Measurements from ENCODE around the gene RPP25L. TPM values are rescaled to one million over a fixed set of nuclear protein-coding genes. Genes with fewer than 3 reads are reported as not detected.

Gene RPP25L
- 17.4 and 40.1 TPM in 2 replicates for total RNA-seq (ENCODE audit: low replicate concordance)

DNA sequence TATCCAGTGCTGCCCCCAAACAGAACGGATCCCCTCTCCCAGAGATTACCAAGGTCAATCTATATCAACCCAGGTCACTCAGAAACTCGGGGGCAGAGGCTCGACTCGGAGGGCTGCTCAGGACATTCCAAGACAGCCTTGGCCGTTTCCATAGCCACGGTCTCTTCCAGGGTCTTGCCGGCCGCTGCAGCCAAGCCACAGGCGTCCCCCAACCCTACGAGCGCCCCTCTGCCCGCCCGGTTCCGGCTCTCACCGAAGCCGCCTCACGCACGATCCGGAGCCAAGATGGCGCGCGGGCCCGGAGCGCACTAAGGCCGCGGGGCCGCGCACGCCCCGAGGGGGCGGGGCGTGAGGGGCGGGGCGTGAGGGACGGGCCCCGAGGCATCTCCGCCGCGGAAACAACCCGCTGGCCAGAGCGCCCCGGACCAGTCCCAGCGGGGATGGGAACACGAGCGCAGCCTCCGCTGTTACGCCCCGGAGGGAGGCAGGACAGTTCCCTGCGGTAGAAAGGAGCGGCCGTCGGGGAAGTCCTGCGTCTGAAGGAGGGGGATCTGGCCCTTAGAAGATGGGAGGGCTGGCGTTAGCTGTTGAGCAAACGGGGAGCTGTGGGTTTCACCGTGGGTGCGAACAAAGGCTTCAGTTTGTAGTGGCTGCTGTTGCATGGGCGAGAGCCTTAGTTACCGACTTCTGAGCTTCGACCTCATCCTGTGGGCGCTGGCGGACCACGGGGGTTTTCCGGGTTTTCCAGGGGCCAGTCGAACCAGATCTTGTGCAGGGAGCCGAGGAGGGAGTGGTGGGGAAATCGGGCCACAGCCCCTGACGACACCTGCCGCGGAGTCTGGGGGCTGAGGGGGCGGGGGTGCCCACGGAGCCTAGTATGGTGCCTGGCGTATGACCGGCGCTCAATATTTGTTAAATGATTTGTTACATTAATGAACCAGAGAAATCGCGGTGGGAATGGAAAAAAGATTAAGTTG lies at the start of gene RPP25L:
TSS of gene RPP25L (minus strand) at position 287 of the 977 bp plus-strand sequence. CDS start 801 bp downstream, outside the sequence.
- H3K27me3 ChIP-seq, result no peaks in the 10 kb centered on the region
- H2AFZ ChIP-seq (replicated peaks), result peak within 1 kb of the TSS; percentile 61
- H3K36me3 ChIP-seq, result no peaks in the 10 kb centered on the region
- H3K4me1 Mint-ChIP-seq, result peaks cover 24% of the 10 kb centered on the region
- peak within 1 kb of the TSS; percentile 96 for H3K27ac Mint-ChIP-seq
- peaks cover 13% of the 10 kb centered on the region for H3K79me2 ChIP-seq (ENCODE audit: low read depth)
- H3K4me1 ChIP-seq, result peaks cover 8% of the 10 kb centered on the region
- H3K9me3 Mint-ChIP-seq, result no peaks in the 10 kb centered on the region
- peak within 1 kb of the TSS; percentile 66 for H3K4me3 ChIP-seq
- peaks cover 14% of the 10 kb centered on the region for H3K27me3 Mint-ChIP-seq (ENCODE audit: insufficient read depth, low read depth)
- peaks cover 7% of the 10 kb centered on the region for H3K36me3 Mint-ChIP-seq
- no peaks in the 10 kb centered on the region for H3K9me3 ChIP-seq (ENCODE audit: low read depth)
- H3K27ac ChIP-seq, result no peak within 1 kb of the TSS
- peaks cover 14% of the 10 kb centered on the region for H3F3A ChIP-seq (ENCODE audit: low read depth)
- peak within 1 kb of the TSS; percentile 46 for H3K9ac ChIP-seq
- TF ChIP-seq, protein P1, sequence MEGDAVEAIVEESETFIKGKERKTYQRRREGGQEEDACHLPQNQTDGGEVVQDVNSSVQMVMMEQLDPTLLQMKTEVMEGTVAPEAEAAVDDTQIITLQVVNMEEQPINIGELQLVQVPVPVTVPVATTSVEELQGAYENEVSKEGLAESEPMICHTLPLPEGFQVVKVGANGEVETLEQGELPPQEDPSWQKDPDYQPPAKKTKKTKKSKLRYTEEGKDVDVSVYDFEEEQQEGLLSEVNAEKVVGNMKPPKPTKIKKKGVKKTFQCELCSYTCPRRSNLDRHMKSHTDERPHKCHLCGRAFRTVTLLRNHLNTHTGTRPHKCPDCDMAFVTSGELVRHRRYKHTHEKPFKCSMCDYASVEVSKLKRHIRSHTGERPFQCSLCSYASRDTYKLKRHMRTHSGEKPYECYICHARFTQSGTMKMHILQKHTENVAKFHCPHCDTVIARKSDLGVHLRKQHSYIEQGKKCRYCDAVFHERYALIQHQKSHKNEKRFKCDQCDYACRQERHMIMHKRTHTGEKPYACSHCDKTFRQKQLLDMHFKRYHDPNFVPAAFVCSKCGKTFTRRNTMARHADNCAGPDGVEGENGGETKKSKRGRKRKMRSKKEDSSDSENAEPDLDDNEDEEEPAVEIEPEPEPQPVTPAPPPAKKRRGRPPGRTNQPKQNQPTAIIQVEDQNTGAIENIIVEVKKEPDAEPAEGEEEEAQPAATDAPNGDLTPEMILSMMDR (IDR thresholded peaks at IDR 0.05), result no peak
- TF ChIP-seq EZH2phosphoT487 (IDR thresholded peaks at IDR 0.05) (no peak), EZH2 (IDR thresholded peaks at IDR 0.05) (peak; percentile 36)
- peak within 1 kb of the TSS; percentile 90 for H3K4me3 Mint-ChIP-seq
- DNase-seq (ENCODE audit: low spot score), result peak; percentile 95
- no peaks in the 10 kb centered on the region for H4K20me1 ChIP-seq (ENCODE audit: low read depth)
- peak within 1 kb of the TSS; percentile 86 for H3K4me2 ChIP-seq

- H3K27me3 ChIP-seq, result no peaks in the 10 kb centered on the region
- no peaks in the 10 kb centered on the region for H3K9me3 Mint-ChIP-seq
- TF ChIP-seq, protein P1 (IDR thresholded peaks at IDR 0.05), result no peak
- TF ChIP-seq EZH2phosphoT487 (IDR thresholded peaks at IDR 0.05) (no peak), EZH2 (IDR thresholded peaks at IDR 0.05) (no peak)
- H3K36me3 ChIP-seq, result no peaks in the 10 kb centered on the region
- no peak overlapping the region for H3K27ac ChIP-seq
- no peak overlapping the region for H3K27ac Mint-ChIP-seq
- H3K36me3 Mint-ChIP-seq, result no peaks in the 10 kb centered on the region
- no peak overlapping the region for H3K9ac ChIP-seq
- H3K4me3 Mint-ChIP-seq, result no peak overlapping the region
- no peak overlapping the region for H2AFZ ChIP-seq (replicated peaks)
- H3K4me1 Mint-ChIP-seq, result peaks cover 16% of the 10 kb centered on the region
- peaks cover 12% of the 10 kb centered on the region for H4K20me1 ChIP-seq (ENCODE audit: low read depth)
- H3K4me3 ChIP-seq, result no peak overlapping the region
- no peak for DNase-seq (ENCODE audit: low spot score)
- H3K4me1 ChIP-seq, result no peaks in the 10 kb centered on the region
- no peak overlapping the region for H3K4me2 ChIP-seq
- no peaks in the 10 kb centered on the region for H3K9me3 ChIP-seq (ENCODE audit: low read depth)
- peaks cover 7% of the 10 kb centered on the region for H3F3A ChIP-seq (ENCODE audit: low read depth)
- peaks cover 6% of the 10 kb centered on the region for H3K27me3 Mint-ChIP-seq (ENCODE audit: insufficient read depth, low read depth)
- H3K79me2 ChIP-seq (ENCODE audit: low read depth), result no peaks in the 10 kb centered on the region
Measured at GRCh38 chr9:34659592-34660253, 47.8 kb upstream of the RPP25L start.

DNA sequence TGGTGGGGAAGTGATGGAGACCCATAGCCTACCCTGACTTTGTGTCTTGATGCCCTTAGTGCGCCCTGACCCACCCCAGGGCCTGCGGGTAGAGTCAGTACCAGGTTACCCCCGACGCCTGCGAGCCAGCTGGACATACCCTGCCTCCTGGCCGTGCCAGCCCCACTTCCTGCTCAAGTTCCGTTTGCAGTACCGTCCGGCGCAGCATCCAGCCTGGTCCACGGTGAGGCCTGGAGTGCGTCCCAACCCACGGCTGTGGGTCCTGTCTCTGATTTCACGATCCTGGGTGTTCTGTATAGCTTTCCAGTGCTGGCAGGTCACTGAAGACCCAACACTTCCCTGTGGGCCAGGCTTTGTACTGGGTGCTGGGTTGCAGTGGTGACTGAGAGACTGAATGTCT lies 46.6 kb upstream of the RPP25L start:
- peaks cover 7% of the 10 kb centered on the region for H3K4me1 ChIP-seq
- DNase-seq (ENCODE audit: low spot score), result no peak
- no peak for TF ChIP-seq EZH2phosphoT487 (IDR thresholded peaks at IDR 0.05)
- TF ChIP-seq EZH2 (IDR thresholded peaks at IDR 0.05), result no peak
- TF ChIP-seq, protein P1 (IDR thresholded peaks at IDR 0.05), result no peak
- H3K79me2 ChIP-seq (ENCODE audit: low read depth), result no peaks in the 10 kb centered on the region
- no peak overlapping the region for H3K27ac ChIP-seq
- H3F3A ChIP-seq (ENCODE audit: low read depth), result no peaks in the 10 kb centered on the region
- no peaks in the 10 kb centered on the region for H4K20me1 ChIP-seq (ENCODE audit: low read depth)
- H3K9me3 ChIP-seq (ENCODE audit: low read depth), result no peaks in the 10 kb centered on the region
- H3K27me3 Mint-ChIP-seq (ENCODE audit: insufficient read depth, low read depth), result peaks cover 4% of the 10 kb centered on the region
- no peak overlapping the region for H3K4me3 ChIP-seq
- no peak overlapping the region for H3K27ac Mint-ChIP-seq
- H3K4me1 Mint-ChIP-seq, result peaks cover 18% of the 10 kb centered on the region
- H3K4me2 ChIP-seq, result no peak overlapping the region
- no peaks in the 10 kb centered on the region for H3K36me3 Mint-ChIP-seq
- no peak overlapping the region for H2AFZ ChIP-seq (replicated peaks)
- H3K36me3 ChIP-seq, result no peaks in the 10 kb centered on the region
- H3K27me3 ChIP-seq, result no peaks in the 10 kb centered on the region
- no peak overlapping the region for H3K9ac ChIP-seq
- H3K9me3 Mint-ChIP-seq, result no peaks in the 10 kb centered on the region
- H3K4me3 Mint-ChIP-seq, result no peak overlapping the region
